Hematopoietic multipotent progenitor cell treated with erythropoietin and hydrocortisone succinate and interleukin-3 and kit ligand, for 15 days (in vitro differentiated cells): Measurements from ENCODE around the gene PRKCD.

Source experiments
- DNase-seq: peaks from one replicate; pipeline ENCODE4 v3.0.0-alpha.2; 2015; ENCODE audit warnings: low spot score

PRKCD gene

GRCh38 chr3:53190659-53191058 is 29.6 kb downstream of the PRKCD start:
- DNase-seq = no peak

GRCh38 chr3:53191836-53192480 is 30.9 kb downstream of the PRKCD start:
- DNase-seq = no peak

GRCh38 chr3:53192608-53193007 is 31.6 kb downstream of the PRKCD start:
- DNase-seq = no peak

- DNase-seq = no peak
Measured at GRCh38 chr3:53193466-53194209, 32.6 kb downstream of the PRKCD start.

GRCh38 chr3:53194210-53195065 is 33.4 kb downstream of the PRKCD start:
- no peak for DNase-seq

DNA sequence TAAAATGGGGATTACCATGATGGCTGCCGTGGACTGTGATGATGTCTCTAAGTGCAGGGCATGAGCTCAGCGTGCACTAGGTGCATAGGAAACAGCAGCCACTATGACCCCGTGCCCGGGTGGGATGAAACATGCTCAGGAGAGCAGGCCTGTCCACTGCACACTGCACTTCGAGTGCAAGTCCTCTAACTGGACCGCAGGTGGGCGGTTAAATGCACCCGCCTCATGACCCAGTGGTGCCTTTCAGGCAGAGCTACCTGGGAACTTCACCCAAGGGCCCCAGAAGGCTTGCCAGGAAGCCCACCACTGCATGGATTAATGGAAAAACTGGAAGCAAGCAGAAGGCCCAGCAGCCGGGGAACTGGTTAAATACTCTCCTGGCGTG is 34.0 kb downstream of the PRKCD start:
- no peak for DNase-seq

DNA sequence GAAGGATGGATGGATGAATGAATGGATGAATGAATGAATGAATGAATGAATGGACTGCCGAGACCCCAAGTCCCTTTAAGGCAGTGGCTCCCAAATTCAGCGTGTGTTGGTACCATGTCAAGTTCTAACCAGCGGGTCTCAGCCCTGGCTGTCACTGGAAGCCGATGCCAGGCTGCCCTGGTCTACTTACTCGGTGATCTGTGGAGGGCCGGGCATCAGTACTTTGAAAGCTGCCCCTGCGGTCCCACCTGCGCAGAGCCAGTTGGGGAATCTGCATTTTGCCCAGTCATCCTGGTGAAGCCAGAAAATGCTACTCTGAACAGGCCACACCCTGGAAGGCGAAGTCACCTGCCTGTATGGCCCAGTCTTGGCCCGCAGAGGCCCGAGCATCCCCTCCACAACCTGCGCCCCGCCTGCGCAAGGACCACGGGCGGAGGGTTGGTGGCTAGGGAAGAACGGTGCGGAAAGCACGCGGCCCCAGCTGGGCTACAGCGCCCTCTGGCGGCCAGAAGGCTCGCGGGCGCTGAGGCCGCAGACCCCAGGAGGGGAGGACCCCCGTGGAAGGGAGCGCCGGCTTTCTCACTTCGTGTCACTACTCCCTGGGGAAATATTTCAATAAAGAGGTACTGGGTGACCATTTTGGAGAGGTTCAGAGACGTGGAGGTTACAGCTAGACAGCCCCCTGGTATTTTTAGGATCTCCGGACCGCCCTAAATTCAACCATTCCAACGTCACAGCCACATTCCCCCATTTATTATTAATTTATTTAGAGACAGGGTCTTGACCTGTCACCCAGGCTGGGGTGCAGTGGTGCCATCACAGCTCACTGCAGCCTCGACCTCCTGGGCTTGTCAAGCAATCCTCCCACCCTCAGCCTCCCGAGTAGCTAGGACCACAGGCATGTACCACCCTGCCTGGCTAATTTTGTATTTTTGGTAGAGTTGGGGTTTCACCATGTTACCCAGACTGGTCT is 34.9 kb downstream of the PRKCD start:
- DNase-seq = peak; percentile 63

- peak; percentile 20 for DNase-seq
Measured at GRCh38 chr3:53196575-53197407, 35.8 kb downstream of the PRKCD start.

DNA sequence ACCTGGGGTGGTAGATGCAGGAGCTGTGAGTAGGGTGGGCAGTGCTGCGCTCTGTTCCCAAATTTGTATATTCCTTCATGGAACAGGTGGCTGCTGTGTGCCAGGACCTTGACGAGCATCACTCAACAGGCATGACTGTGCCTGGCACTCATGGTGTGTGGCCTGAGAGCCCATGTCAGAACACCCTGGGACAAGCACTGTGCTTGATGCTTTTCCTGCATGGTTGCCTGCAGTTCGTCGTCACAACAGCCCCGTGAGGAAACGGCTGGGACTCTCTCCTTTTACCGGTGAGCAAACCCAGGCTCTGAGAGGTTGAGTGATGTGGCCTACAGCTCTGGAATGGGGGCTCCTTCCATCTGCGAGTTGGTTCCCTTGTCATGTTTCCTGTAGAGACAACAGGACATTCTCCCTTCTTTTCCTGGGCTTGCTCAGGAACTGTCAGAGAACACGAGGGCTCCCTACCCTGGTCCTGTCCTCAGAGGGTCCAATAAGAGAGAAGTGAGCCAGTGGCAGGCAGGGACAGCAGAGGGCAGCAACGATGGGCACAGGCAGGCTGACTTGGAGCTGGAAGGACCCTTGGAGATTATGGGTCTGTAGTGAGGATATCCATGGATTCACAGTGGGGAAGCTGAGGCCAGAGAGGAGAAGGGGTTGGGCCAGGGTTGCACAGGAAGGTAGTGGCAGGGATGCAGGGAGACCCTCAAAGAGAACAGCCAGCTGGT is 37.4 kb downstream of the PRKCD start:
- DNase-seq = no peak

DNA sequence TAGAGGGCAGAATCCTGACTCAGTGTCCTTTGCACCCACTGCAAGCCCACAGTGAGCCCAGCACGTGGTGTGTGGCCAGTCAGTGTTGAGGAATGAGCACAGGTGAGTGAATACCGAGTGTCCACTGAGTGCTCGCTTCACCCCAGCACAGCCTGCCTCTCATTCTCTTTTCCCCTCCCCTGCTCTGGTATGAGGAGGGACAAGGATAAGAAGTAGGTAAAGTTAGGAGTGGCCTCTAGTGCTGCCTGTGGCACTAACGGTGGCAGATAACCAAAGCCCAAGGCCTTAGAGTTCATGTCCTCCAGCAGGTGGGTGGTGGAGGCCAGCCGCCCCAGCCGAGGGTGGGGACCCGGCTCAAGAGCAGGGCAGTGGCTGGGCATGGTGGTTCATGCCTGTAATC is 38.0 kb downstream of the PRKCD start:
- DNase-seq = no peak

DNA sequence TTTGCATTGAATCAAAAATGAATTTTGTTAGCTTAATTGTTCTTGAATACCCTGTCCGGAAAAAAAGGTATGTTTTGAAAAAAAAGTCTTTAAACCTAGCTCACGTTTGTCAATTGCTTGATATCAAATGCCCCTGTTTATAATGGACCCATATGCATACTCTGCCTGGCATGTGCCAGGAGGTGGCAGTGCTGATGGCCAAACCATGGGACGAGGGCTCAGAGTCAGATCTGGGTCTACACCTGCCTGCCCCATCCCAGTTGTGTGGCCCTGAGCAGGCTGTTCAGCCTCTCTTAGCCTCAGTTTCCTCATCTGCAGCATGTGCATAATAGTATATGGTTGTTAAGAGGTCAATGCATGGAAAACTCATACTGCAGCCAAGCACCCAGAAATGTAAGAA is 38.8 kb downstream of the PRKCD start:
- DNase-seq = no peak

DNA sequence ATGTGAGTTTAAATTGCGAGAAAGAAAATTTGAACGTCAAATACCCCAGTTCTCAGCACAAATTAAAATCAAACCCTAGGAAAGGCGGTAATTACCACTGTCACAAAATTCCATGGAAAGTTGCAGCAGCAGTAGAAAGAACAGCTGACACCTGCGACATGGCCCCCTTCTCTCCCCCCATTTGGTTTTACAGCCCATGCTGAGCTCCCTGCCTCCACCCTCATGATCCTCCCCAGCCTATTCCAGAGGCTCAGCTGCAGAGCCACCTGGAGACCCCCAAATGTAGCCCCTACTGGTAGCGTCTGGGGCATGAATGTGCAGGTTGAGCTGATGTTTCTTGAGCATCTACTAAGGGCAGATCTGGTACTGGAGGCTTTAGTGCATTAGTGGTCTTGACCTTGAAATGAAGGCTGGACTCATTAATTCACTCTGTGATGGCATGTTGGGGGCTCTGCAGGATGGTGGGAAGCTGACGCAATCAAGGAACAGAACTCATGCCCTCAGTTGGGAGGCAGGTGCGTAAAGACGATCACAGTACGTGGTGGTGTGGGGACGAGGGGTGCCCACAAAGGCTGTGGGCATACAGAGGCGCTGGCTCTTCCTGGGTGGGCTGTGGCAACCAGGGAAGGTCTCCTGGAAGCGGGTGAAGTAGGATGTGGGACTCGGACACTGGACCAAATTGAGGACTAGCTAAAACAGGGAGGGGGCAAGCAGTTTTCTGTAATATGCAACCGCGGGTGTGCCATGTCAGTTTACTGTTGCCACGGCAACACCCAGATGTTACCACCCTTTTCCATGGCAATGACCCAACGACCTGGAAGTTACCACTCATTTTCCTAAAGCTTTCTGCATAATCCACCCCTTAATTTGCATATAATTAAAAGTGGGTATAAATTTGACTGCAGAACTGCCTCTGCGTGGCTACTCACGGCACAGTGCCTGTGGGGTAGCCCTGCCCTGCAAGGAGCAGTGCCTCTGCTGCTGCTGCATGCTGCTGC is 39.8 kb downstream of the PRKCD start:
- no peak for DNase-seq

DNA sequence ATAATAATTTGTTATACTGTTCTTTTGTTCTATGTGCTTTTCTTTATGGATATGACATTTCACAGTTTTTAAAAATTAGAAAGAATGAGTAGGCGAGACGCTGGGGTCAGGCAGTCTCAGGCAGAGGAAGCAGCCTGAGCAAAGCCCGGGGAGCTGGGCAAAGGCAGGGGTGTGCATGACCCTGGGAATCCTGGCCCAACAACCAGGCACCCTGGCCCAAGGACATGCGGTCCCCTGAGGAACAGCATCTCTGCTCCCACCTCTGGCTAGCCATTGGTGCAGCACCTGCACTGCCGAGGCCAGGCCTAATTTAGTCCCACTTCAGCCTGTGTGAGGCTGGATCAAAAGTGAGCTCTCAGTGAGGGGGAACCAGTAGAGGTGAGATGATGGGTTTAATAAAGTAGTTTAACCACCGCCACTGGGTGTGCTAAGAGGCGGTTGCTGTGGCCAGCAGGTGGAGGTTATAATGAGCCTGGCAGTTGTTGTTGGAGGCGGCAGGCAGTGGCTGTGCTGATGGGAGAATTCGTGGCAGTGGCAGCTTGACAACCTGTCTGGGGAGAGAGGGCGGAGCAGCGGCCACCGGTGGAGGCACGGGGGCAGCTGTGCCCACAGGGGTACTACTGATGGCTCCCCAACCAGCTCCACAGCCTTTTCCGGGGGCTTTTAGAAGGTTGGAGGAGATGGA is 41.5 kb downstream of the PRKCD start:
- no peak for DNase-seq

DNA sequence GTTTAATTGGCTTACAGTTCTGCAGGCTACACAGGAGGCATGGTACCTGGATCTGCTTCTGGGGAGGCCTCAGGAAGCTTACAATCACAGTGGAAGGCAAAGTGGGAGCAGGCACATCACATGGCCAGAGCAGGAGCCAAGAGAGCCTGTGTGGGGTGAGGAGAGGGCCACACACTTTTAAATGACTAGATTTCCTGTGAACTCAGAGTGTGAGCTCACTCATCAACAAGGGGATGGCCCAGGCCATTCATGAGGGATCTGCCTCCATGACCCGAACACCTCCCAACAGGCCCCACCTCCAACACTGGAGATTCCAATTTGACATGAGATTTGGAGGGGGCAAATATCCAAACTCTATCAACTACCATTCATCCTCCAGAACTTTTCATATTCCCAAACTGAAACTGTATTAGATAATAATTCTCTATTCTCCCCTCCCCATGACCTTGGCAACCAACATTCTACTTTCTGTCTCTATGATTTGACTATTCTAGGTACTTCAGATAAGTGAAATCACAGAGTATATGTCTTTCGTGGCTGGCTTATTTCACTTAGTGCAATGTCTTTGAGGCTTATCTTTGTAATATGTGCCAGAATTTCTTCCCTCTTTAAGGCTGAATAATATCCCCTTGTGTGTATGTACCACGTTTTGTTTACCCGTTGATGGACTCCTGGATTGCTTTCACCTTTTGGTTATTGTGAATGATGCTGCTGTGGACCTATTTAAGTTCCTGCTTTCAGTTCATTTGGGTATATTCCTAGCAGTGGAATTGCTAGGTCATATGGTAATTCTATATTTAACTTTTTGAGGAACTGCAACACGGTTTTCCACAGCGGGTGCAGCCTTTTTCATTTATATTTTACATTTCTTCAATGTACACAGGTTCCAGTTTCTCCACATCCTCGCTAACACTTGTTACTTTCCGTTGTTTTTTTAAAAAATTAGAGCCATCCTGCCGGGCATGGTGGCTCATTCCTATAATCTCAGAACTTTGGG is 51.0 kb downstream of the PRKCD start:
- no peak for DNase-seq

DNA sequence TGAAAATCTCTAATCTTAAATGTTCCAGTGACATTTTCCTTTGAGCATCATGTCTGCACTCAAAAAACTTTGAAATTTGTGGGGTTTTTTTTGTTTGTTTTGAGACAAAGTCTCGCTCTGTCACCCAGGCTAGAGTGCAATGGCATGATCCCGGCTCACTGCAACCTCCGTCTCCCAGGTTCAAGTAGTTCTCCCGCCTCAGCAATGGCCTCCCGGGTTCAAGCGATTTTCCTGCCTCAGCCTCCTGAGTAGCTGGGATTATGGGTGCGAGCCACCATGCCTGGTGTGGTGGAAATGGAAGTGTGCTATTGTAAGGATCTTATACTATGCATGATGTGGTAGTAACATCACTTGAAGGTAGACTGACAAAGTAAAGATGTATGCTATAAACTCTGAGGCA is 52.3 kb downstream of the PRKCD start:
- DNase-seq = no peak

DNA sequence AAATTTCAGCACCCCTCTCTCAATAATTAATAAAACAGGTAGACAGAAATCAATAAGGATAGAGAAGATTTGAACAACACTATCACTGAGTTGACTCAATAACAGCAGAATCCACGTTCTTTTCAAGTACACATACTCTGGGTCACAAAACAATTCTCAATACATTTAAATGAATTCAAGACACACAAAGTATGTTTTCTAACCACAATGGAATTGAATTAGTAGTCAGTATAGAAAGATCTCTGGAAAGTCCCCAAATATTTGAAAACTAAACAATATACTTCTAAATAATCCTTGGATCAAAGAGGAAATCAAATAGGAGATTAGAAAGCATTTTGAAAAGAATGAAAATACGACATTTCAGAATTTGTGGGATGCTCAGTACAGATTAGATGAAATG is 54.8 kb downstream of the PRKCD start:
- DNase-seq = no peak

DNA sequence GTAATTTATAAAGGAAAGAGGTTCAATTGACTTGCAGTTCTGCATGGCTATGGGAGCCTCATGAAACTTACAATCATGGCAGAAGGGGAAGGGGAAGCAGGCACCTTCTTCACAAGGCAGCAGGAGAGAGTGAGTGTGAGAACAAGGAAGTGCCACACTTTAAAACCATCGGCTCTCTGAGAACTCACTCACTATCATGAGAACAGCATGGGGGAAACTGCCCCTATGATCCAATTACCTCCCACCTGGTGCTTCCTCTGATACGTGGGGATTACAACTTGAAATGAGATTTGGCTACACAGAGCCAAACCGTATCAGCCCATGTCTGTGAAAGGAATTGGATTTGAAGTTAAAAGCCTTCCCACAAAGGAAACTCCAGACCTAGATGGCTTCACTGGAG is 55.7 kb downstream of the PRKCD start:
- DNase-seq = no peak
